WTC11 (cell line): ENCODE data around the gene CFAP53. TPM values are rescaled to one million over a fixed set of nuclear protein-coding genes. Genes with fewer than 3 reads are reported as not detected.

Experiments used
- ATAC-seq: fragments of 200-7000 bp; cut with Tn5 transposase; 2 replicates; pipeline ENCODE4 v1.10.0; 2021; ENCODE audit warnings: mild to moderate bottlenecking, moderate library complexity
- CTCF ChIA-PET: fragments of 300-600 bp; sonication (Branson Sonifier 250); formaldehyde crosslinking; loops from one replicate; lab custom pipeline; 2021; ENCODE audit warnings: antibody characterized with exemption; lab: Charles Lee
- POLR2A ChIA-PET: fragments of 350-600 bp; sonication (Branson Sonifier 250); formaldehyde crosslinking; loops from one replicate; lab custom pipeline; 2021; ENCODE audit warnings: antibody characterized with exemption; lab: Charles Lee
- DNase-seq: peaks from one replicate; pipeline ENCODE4 v3.0.0; 2021; ENCODE audit warnings: low spot score
- H3K27ac Mint-ChIP-seq: 2 replicates; pipeline ENCODE4 v1.8.0; 2021; ENCODE audit warnings: mixed read lengths
- H3K27me3 Mint-ChIP-seq: 2 replicates; pipeline ENCODE4 v1.8.0; 2021; ENCODE audit warnings: low read depth, mild to moderate bottlenecking, moderate library complexity, mixed read lengths
- H3K36me3 Mint-ChIP-seq: 2 replicates; pipeline ENCODE4 v1.8.0; 2021; ENCODE audit warnings: mixed read lengths
- H3K4me1 Mint-ChIP-seq: 2 replicates; pipeline ENCODE4 v1.8.0; 2022; ENCODE audit warnings: mixed read lengths
- H3K4me3 Mint-ChIP-seq: 2 replicates; pipeline ENCODE4 v1.8.0; 2021; ENCODE audit warnings: mild to moderate bottlenecking, moderate library complexity, mixed read lengths
- H3K9me3 Mint-ChIP-seq: 2 replicates; pipeline ENCODE4 v1.8.0; 2021; ENCODE audit warnings: mixed read lengths
- CREB1 ChIP-seq: sonication (generic); formaldehyde crosslinking; IDR thresholded peaks from 2 replicates; pipeline ENCODE4 v1.8.0; 2023; ENCODE audit warnings: mild to moderate bottlenecking, missing genetic modification reagents
- ELF4 ChIP-seq: sonication (generic); formaldehyde crosslinking; IDR thresholded peaks from 2 replicates; pipeline ENCODE4 v1.8.1; 2022; ENCODE audit warnings: low read depth, mild to moderate bottlenecking, moderate library complexity, missing genetic modification reagents
- FOXJ3 ChIP-seq: sonication (generic); formaldehyde crosslinking; IDR thresholded peaks from 2 replicates; pipeline ENCODE4 v1.9.0; 2021; ENCODE audit warnings: missing genetic modification reagents, mild to moderate bottlenecking, borderline replicate concordance
- GABPB1 ChIP-seq: sonication (generic); formaldehyde crosslinking; IDR thresholded peaks from 2 replicates; pipeline ENCODE4 v1.8.1; 2023; ENCODE audit warnings: mild to moderate bottlenecking, missing genetic modification reagents
- GTF2I ChIP-seq: fragments of 250-450 bp; sonication (Bioruptor Pico); conservative IDR thresholded peaks from 2 replicates; pipeline ENCODE4 v1.4.0; 2021; ENCODE audit warnings: mild to moderate bottlenecking
- NR2C2 ChIP-seq: sonication (generic); formaldehyde crosslinking; IDR thresholded peaks from 2 replicates; pipeline ENCODE4 v1.8.0; 2022; ENCODE audit warnings: mild to moderate bottlenecking, missing genetic modification reagents
- NR3C1 ChIP-seq: sonication (generic); formaldehyde crosslinking; conservative IDR thresholded peaks from 2 replicates; pipeline ENCODE4 v1.8.1; 2023; ENCODE audit warnings: low read depth, mild to moderate bottlenecking, missing genetic modification reagents
- OVOL2 ChIP-seq: fragments of 250-450 bp; sonication (Bioruptor Pico); IDR thresholded peaks from 2 replicates; pipeline ENCODE4 v1.9.0; 2021; ENCODE audit warnings: mild to moderate bottlenecking, borderline replicate concordance
- RORB ChIP-seq: fragments of 250-450 bp; sonication (Bioruptor Pico); IDR thresholded peaks from 2 replicates; pipeline ENCODE4 v1.9.0; 2021; ENCODE audit warnings: mild to moderate bottlenecking
- SOX15 ChIP-seq: fragments of 250-450 bp; sonication (Bioruptor Pico); IDR thresholded peaks from 2 replicates; pipeline ENCODE4 v1.9.0; 2021; ENCODE audit warnings: mild to moderate bottlenecking
- TCF7 ChIP-seq: sonication (generic); formaldehyde crosslinking; IDR thresholded peaks from 2 replicates; pipeline ENCODE4 v1.8.0; 2022; ENCODE audit warnings: mild to moderate bottlenecking, low read depth, missing genetic modification reagents, moderate library complexity
- TEAD1 ChIP-seq: sonication (generic); formaldehyde crosslinking; IDR thresholded peaks from 2 replicates; pipeline ENCODE4 v1.8.0; 2022; ENCODE audit warnings: mild to moderate bottlenecking, missing genetic modification reagents
- ZNF317 ChIP-seq: sonication (generic); formaldehyde crosslinking; IDR thresholded peaks from 2 replicates; pipeline ENCODE4 v1.8.1; 2023; ENCODE audit warnings: low read depth, mild to moderate bottlenecking, moderate library complexity, missing genetic modification reagents, borderline replicate concordance
- total RNA-seq: library from RNA; stranded (reverse); gene quantifications from 3 replicates; pipeline ENCODE4 v1.2.3, GENCODE V29; 2021
- TF ChIP-seq, protein P1 (sequence below): sonication (generic); formaldehyde crosslinking; IDR thresholded peaks from 2 replicates; pipeline ENCODE4 v1.8.0; 2022; ENCODE audit warnings: mild to moderate bottlenecking, missing genetic modification reagents
- TF ChIP-seq, protein P2 (sequence below): fragments of 250-450 bp; sonication (Bioruptor Pico); IDR thresholded peaks from 2 replicates; pipeline ENCODE4 v1.9.0; 2021; ENCODE audit warnings: moderate library complexity, mild to moderate bottlenecking, inconsistent platforms, borderline replicate concordance
- TF ChIP-seq, protein P3 (sequence below): sonication (generic); formaldehyde crosslinking; IDR thresholded peaks from 2 replicates; pipeline ENCODE4 v1.8.1; 2023; ENCODE audit warnings: mild to moderate bottlenecking, missing genetic modification reagents, borderline replicate concordance
- TF ChIP-seq, protein P4 (sequence below): fragments of 250-450 bp; sonication (Bioruptor Pico); conservative IDR thresholded peaks from 2 replicates; pipeline ENCODE4 v1.9.0; 2021; ENCODE audit warnings: mild to moderate bottlenecking
- TF ChIP-seq, protein P5 (sequence below): sonication (generic); formaldehyde crosslinking; IDR thresholded peaks from 2 replicates; pipeline ENCODE4 v1.8.1; 2023; ENCODE audit warnings: mild to moderate bottlenecking, moderate library complexity, missing genetic modification reagents
- TF ChIP-seq, protein P6 (sequence below): sonication (generic); formaldehyde crosslinking; IDR thresholded peaks from 2 replicates; pipeline ENCODE4 v1.8.0; 2022; ENCODE audit warnings: mild to moderate bottlenecking, missing genetic modification reagents
- TF ChIP-seq, protein P7 (sequence below): sonication (generic); formaldehyde crosslinking; IDR thresholded peaks from 2 replicates; pipeline ENCODE4 v1.8.0; 2022; ENCODE audit warnings: mild to moderate bottlenecking, missing genetic modification reagents
- TF ChIP-seq, protein P8 (sequence below): sonication (generic); formaldehyde crosslinking; IDR thresholded peaks from 2 replicates; pipeline ENCODE4 v1.8.1; 2022; ENCODE audit warnings: mild to moderate bottlenecking, moderate library complexity, missing genetic modification reagents

The CFAP53 gene
- total RNA-seq, 1 experiment from 2014 or later = 0.26 TPM

DNA sequence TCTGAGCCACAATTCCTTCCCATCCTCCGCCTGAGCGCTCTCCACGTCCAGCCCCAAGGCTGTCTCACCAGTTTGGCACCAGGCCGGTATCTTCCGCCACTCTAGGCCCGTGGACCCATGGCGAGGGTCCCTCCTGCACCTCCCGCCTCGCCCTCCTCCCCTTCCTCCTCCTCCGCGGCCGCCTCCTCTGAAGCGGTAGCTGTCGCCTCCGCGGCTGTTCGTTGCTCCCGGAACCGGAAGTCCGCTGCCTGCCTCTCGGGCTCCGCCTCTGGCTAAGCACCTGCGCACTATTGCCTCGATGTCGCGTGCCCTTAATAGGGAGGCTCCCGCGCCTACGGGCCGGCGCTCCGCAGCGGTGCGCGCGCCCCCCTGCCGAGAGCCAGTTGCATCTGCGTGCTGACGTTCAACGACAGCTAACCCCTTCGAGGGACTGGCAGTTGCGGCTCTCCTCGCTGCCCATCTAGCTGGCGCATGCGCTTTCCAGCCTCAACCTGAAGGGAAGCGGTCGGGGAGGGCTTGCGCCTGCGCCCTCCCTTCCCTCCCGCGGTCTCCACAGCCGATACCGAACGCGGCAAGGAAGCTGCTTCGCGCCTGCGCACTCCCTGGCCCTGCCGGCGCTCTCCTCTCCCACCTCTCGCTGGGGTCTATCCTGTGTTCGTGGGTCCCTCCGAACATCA lies 15.1 kb upstream of the CFAP53 start, which contains the start of gene MBD1:
TSS of gene MBD1 (minus strand) at position 229 of the 677 bp plus-strand sequence. CDS start 1,531 bp downstream, outside the sequence.
- ChIA-PET CTCF (interaction anchor here (0.9 to 1.8 kb wide), 9 partner anchors 9 to 148 kb away, joined by 3 to 21 read pairs (median 6); partner anchors contain the start of gene CFAP53), POLR2A (interaction anchor here (1.2 kb wide), 2 partner anchors 13 to 75 kb away, joined by 3 to 4 read pairs; no protein-coding TSS in a partner anchor)
- Mint-ChIP-seq H3K4me1 (peaks cover 20% of the 10 kb centered on the region), H3K9me3 (no peaks in the 10 kb centered on the region), H3K27me3 (no peaks in the 10 kb centered on the region), H3K36me3 (peaks cover 43% of the 10 kb centered on the region), H3K27ac (peak within 1 kb of the TSS; percentile 97), H3K4me3 (peak within 1 kb of the TSS; percentile 98)
- DNase-seq (peak; percentile 93), ATAC-seq (peak; percentile 87)
- TF ChIP-seq, protein P1, sequence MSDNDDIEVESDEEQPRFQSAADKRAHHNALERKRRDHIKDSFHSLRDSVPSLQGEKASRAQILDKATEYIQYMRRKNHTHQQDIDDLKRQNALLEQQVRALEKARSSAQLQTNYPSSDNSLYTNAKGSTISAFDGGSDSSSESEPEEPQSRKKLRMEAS (CRISPR knock-in tag) = peak; percentile 94
- TF ChIP-seq, protein P2, sequence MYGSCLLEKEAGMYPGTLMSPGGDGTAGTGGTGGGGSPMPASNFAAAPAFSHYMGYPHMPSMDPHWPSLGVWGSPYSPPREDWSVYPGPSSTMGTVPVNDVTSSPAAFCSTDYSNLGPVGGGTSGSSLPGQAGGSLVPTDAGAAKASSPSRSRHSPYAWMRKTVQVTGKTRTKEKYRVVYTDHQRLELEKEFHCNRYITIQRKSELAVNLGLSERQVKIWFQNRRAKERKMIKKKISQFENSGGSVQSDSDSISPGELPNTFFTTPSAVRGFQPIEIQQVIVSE (CRISPR knock-in tag) = no peak
- TF ChIP-seq, protein P3, sequence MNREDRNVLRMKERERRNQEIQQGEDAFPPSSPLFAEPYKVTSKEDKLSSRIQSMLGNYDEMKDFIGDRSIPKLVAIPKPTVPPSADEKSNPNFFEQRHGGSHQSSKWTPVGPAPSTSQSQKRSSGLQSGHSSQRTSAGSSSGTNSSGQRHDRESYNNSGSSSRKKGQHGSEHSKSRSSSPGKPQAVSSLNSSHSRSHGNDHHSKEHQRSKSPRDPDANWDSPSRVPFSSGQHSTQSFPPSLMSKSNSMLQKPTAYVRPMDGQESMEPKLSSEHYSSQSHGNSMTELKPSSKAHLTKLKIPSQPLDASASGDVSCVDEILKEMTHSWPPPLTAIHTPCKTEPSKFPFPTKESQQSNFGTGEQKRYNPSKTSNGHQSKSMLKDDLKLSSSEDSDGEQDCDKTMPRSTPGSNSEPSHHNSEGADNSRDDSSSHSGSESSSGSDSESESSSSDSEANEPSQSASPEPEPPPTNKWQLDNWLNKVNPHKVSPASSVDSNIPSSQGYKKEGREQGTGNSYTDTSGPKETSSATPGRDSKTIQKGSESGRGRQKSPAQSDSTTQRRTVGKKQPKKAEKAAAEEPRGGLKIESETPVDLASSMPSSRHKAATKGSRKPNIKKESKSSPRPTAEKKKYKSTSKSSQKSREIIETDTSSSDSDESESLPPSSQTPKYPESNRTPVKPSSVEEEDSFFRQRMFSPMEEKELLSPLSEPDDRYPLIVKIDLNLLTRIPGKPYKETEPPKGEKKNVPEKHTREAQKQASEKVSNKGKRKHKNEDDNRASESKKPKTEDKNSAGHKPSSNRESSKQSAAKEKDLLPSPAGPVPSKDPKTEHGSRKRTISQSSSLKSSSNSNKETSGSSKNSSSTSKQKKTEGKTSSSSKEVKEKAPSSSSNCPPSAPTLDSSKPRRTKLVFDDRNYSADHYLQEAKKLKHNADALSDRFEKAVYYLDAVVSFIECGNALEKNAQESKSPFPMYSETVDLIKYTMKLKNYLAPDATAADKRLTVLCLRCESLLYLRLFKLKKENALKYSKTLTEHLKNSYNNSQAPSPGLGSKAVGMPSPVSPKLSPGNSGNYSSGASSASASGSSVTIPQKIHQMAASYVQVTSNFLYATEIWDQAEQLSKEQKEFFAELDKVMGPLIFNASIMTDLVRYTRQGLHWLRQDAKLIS = 0 out of 2 replicates have a peak, but pooled peaks have one; percentile 63
- TF ChIP-seq, protein P4, sequence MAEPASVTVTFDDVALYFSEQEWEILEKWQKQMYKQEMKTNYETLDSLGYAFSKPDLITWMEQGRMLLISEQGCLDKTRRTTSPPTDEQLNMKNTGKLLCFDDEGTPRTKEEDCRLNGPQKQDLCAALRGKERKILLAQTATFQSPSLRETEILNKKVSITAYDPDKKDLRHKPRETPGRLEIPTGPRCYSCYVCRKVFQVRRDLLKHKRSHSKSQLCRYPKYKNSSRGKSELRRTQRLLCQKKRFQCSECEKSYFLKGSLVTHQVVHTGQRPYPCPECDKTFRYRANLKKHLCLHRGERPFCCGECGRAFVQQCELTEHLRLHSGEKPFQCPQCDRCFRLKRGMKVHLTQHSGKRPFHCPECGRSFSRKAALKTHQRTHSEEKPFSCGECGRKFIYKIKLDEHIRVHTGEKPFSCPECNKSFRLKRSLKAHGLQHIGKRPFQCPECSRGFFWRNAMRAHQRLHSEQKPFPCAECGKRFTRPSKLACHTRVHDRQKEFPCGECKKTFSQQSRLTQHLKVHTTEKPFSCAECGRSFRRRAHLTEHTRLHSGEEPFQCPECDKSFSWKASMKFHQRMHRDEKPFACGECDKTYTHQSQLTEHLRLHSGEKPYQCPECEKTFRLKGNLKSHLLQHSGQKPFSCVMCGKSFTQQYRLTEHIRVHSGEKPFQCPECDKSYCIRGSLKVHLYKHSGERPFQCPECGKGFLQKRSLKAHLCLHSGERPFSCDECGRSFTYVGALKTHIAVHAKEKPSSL (CRISPR knock-in tag) = no peak
- no peak for TF ChIP-seq FOXJ3 (CRISPR knock-in tag)
- no peak for TF ChIP-seq ZNF317 (CRISPR knock-in tag)
- TF ChIP-seq, protein P5, sequence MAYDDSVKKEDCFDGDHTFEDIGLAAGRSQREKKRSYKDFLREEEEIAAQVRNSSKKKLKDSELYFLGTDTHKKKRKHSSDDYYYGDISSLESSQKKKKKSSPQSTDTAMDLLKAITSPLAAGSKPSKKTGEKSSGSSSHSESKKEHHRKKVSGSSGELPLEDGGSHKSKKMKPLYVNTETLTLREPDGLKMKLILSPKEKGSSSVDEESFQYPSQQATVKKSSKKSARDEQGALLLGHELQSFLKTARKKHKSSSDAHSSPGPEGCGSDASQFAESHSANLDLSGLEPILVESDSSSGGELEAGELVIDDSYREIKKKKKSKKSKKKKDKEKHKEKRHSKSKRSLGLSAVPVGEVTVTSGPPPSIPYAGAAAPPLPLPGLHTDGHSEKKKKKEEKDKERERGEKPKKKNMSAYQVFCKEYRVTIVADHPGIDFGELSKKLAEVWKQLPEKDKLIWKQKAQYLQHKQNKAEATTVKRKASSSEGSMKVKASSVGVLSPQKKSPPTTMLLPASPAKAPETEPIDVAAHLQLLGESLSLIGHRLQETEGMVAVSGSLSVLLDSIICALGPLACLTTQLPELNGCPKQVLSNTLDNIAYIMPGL = no peak
- TF ChIP-seq SOX15 (CRISPR knock-in tag) = no peak
- TF ChIP-seq NR2C2 = peak; percentile 74
- TF ChIP-seq NR3C1 (CRISPR knock-in tag) = no peak
- TF ChIP-seq, protein P6, sequence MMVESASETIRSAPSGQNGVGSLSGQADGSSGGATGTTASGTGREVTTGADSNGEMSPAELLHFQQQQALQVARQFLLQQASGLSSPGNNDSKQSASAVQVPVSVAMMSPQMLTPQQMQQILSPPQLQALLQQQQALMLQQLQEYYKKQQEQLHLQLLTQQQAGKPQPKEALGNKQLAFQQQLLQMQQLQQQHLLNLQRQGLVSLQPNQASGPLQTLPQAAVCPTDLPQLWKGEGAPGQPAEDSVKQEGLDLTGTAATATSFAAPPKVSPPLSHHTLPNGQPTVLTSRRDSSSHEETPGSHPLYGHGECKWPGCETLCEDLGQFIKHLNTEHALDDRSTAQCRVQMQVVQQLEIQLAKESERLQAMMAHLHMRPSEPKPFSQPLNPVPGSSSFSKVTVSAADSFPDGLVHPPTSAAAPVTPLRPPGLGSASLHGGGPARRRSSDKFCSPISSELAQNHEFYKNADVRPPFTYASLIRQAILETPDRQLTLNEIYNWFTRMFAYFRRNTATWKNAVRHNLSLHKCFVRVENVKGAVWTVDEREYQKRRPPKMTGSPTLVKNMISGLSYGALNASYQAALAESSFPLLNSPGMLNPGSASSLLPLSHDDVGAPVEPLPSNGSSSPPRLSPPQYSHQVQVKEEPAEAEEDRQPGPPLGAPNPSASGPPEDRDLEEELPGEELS (CRISPR knock-in tag) = peak; percentile 83
- no peak for TF ChIP-seq RORB (CRISPR knock-in tag)
- TF ChIP-seq TCF7 = no peak
- no peak; the same call in 1 of the 2 replicates for TF ChIP-seq TEAD1 (CRISPR knock-in tag)
- no peak for TF ChIP-seq GTF2I (CRISPR knock-in tag)
- TF ChIP-seq OVOL2 (CRISPR knock-in tag) = no peak
- peak; percentile 82 for TF ChIP-seq GABPB1
- TF ChIP-seq, protein P7, sequence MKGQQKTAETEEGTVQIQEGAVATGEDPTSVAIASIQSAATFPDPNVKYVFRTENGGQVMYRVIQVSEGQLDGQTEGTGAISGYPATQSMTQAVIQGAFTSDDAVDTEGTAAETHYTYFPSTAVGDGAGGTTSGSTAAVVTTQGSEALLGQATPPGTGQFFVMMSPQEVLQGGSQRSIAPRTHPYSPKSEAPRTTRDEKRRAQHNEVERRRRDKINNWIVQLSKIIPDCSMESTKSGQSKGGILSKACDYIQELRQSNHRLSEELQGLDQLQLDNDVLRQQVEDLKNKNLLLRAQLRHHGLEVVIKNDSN (CRISPR knock-in tag) = peak; percentile 72
- TF ChIP-seq ELF4 (CRISPR knock-in tag) = no peak; the same call in 1 of the 2 replicates
- peak; percentile 69; the same call in 1 of the 2 replicates for TF ChIP-seq CREB1 (CRISPR knock-in tag)
- TF ChIP-seq, protein P8, sequence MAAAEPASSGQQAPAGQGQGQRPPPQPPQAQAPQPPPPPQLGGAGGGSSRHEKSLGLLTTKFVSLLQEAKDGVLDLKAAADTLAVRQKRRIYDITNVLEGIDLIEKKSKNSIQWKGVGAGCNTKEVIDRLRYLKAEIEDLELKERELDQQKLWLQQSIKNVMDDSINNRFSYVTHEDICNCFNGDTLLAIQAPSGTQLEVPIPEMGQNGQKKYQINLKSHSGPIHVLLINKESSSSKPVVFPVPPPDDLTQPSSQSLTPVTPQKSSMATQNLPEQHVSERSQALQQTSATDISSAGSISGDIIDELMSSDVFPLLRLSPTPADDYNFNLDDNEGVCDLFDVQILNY (CRISPR knock-in tag) = no peak
